ENCODE results near the gene MPPED1. TPM values are rescaled to one million over a fixed set of nuclear protein-coding genes. Genes with fewer than 3 reads are reported as not detected.

MPPED1 gene
- total RNA-seq, 2 donors from 2014 or later, result not detected

GRCh38 chr22:43539572-43540528, 128.0 kb downstream of the MPPED1 start:
- H3K27me3 ChIP-seq, result no peaks in the 10 kb centered on the region
- no peaks in the 10 kb centered on the region for H3K9me3 ChIP-seq
- H3K4me1 ChIP-seq, result no peaks in the 10 kb centered on the region
- TF ChIP-seq POLR2A (IDR thresholded peaks at IDR 0.05), result no peak
- ATAC-seq (no peak), DNase-seq (no peak)
- H3K27ac ChIP-seq, result no peak overlapping the region
- H3K4me3 ChIP-seq, result no peak overlapping the region
- no peaks in the 10 kb centered on the region for H3K36me3 ChIP-seq (replicated peaks in 1 of 2; ENCODE audit: insufficient read depth in 1 of 2, low read depth in 2 of 2)
- intact Hi-C loops (cut with DNase I), result no loop called here
- WGBS, 2 donors, result 83 to 84% methylated on average over 22 to 29 of the region's 31 CpGs

- 62 to 75% methylated on average over 4 of the region's 4 CpGs for WGBS, 2 donors
- DNase-seq (no peak), ATAC-seq (no peak)
- Histone ChIP-seq H3K9me3 (no peaks in the 10 kb centered on the region), H3K4me1 (no peaks in the 10 kb centered on the region), H3K36me3 (replicated peaks in 1 of 2; ENCODE audit: insufficient read depth in 1 of 2, low read depth in 2 of 2) (no peaks in the 10 kb centered on the region), H3K27ac (no peak overlapping the region), H3K4me3 (no peak overlapping the region), H3K27me3 (no peaks in the 10 kb centered on the region)
- intact Hi-C loops (cut with DNase I), result no loop called here
- TF ChIP-seq POLR2A (IDR thresholded peaks at IDR 0.05) (no peak), CTCF (IDR thresholded peaks at IDR 0.05) (no peak)
Measured at GRCh38 chr22:43540529-43540923, 128.7 kb downstream of the MPPED1 start.

- no peak for ATAC-seq
- no peaks in the 10 kb centered on the region for H3K36me3 ChIP-seq (replicated peaks in 1 of 2; ENCODE audit: insufficient read depth in 1 of 2, low read depth in 2 of 2)
- 76 to 89% methylated on average over 6 of the region's 6 CpGs for WGBS, 2 donors
- no peak overlapping the region for H3K27ac ChIP-seq
- intact Hi-C loops (cut with DNase I), result no loop called here
- no peaks in the 10 kb centered on the region for H3K4me1 ChIP-seq
- no peak overlapping the region for H3K4me3 ChIP-seq
- H3K27me3 ChIP-seq, result no peaks in the 10 kb centered on the region
- H3K9me3 ChIP-seq, result no peaks in the 10 kb centered on the region
- DNase-seq, result no peak
- TF ChIP-seq CTCF (IDR thresholded peaks at IDR 0.05), result no peak
Measured at GRCh38 chr22:43541022-43541421, 129.2 kb downstream of the MPPED1 start.

- Histone ChIP-seq H3K9me3 (no peaks in the 10 kb centered on the region), H3K27me3 (no peaks in the 10 kb centered on the region), H3K4me1 (no peaks in the 10 kb centered on the region), H3K27ac (no peak overlapping the region), H3K4me3 (no peak overlapping the region), H3K36me3 (replicated peaks in 1 of 2; ENCODE audit: insufficient read depth in 1 of 2, low read depth in 2 of 2) (no peaks in the 10 kb centered on the region)
- ATAC-seq (no peak), DNase-seq (no peak)
- intact Hi-C loops (cut with DNase I), result no loop called here
- WGBS, 2 donors, result 68 to 76% methylated on average over 18 of the region's 18 CpGs
- TF ChIP-seq POLR2A (IDR thresholded peaks at IDR 0.05), result no peak
- no peak for TF ChIP-seq CTCF (IDR thresholded peaks at IDR 0.05)
Measured at GRCh38 chr22:43541462-43542407, 129.9 kb downstream of the MPPED1 start.

Data from body of pancreas (tissue), 4 donors.